Left ventricle myocardium superior (tissue), 1 donor: ENCODE measurements around the gene LTBP3. TPM values are rescaled to one million over a fixed set of nuclear protein-coding genes. Genes with fewer than 3 reads are reported as not detected.
A peak's percentile ranks its signal among the peaks of the same experiment; 100 is the strongest.

Experiments
- ATAC-seq: fragments of 200-7000 bp; cut with Tn5 transposase; one replicate; pipeline ENCODE4 v1.9.1; 2020; ENCODE audit warnings: mild to moderate bottlenecking, moderate library complexity
- DNase-seq: peaks from one replicate; pipeline ENCODE4 v3.0.0-alpha.2; 2020
- intact Hi-C: fragments of 100-400 bp; cut with micrococcal nuclease; formaldehyde crosslinking; loops from one replicate; pipeline ENCODE4 v1.11.0; 2022
- total RNA-seq: library from RNA; stranded (reverse); fragmentation: NEBNext Ultra II Directional; extraction: Animal tissue kit (Norgen Biotek cat#: 25700); gene quantifications from one replicate; pipeline ENCODE4 v1.2.1, GENCODE V29; 2021
- donor health status: DM: no; HTN: yes; CAD: no; lungs with severe emphysema.

The LTBP3 gene
- total RNA-seq, 1 donor from 2014 or later: 77.5 TPM

DNA sequence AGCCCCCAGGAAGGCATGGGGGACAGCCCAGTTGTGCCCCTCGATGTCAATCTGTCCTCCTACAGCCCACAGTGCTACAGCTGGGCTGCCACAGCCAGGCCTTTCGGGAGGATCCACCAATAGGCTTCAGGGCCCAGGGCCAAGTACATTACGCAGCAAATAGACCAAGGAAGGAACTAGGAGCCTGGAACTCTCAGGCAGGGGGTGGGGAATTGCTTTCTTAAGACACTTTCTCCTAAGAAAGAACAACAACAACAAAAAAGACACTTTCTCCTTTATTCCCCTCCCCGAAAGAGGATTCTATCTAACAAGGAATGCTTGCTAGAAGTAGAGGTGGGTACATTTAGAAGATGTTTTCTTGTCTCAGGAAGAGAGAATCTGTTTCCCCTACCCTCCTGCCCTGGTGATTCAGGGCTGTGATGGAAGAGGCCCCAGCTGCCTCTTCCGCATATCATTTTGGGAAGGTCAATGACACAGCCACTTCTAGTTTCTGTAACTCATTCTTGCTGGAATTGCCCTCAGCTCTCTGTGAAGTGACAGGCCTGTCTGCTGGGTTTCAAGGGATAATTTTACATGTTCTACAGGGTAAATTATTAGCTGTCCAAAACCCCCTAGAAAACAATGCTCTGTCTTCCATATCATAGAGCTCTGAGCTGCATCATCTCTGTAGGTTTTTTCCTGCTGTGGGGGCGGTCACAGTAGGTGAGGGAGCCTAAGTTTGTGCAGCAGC is 65.4 kb downstream of the LTBP3 start:
- ATAC-seq: peak; percentile 29
- DNase-seq: peak; percentile 87
- intact Hi-C loops: no loop called here

DNA sequence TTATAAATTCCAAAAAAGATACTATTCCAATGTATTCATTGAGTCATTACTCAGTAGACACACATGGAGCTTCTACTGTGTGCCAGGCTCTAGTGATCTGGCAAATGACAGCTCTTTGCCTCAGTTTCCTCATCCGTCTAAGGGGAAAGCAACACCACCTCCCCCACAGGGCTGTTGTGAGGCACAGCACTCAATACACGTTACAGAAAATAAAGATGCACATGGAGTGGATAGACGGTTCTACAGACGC is 65.8 kb downstream of the LTBP3 start:
- no peak for ATAC-seq
- no peak for DNase-seq
- intact Hi-C loops: no loop called here

DNA sequence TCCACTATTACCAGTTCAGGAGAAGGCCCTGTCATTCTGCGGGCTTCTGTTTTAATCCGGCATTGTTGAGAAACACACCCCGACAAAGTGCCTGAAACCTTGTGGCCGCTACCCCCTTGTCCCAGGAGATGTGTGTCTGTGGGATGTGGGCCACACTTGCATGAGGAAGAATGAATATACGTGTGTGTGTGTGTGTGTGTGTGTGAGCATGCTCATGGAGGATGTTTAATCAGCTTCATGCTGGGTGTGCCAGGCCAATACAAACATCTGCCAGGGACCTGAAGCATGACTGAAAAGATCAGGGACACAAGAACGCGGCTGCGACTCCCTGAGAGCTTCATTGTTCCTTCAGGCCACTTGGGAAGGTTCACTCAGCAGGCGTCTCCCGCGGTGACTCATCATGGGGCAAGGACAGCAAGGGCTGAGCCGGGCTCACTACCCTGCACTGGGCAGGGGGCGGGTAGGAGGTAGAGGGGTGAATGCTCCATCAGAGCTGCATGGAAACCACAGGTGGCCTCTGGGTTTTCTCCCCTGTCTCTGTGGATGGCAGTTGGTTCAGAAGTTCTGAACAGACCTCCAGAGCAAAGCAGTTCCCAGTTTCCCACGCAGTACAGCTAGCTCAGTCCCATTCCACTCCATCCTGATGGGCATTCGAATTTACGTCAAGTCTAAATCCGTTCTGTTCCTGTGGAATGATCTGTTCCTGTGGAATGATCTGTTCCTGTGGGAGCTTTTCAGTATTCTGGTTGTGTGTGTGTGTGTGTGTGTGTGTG is 66.4 kb downstream of the LTBP3 start:
- peak; percentile 85 for DNase-seq
- ATAC-seq: peak; percentile 21
- intact Hi-C loops: no loop called here

DNA sequence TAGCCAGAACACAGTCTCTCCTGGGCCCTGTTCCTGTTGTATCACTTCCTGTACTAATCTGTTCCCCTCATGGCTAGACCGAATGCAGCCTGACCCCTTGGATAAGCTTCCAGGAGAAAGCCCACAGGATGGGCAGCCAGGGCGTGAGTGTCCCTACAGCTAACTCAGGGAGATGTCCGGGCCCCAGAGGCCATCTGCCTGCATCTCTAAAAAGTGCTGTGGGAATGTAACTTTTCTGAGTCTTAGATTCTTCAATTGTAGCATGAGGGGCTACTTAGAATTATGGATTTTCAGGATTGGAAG is 67.0 kb downstream of the LTBP3 start:
- intact Hi-C loops: no loop called here
- DNase-seq: peak; percentile 30

DNA sequence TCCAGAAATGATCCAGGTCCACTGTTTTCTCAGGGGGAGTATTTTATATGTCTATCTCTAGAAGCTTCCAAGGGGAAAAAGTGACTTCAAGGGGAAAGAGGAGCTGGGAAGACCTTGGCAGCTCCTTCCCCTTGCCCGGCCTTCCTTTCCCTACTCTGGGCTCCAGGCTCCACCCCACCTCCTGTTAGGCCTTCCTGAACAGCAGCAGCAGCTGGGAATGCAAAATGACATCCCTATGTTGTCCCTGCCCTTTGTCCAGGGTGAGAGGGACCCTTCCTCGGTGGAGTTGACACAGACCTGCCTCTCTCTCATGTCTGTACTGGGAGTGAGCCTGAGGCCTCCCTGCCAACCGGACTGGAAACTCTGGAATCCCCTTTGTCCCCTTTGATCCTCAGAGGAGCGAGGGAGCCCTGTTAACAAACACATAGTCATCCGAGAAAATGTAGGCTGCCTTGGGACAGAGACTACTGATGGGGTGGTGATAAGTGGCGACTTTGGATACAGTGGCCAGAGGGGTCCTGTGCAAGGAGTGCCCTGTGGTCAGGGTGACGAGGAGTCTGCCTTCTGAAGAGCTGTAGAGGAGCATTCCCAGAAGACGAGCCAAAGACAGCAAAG is 68.3 kb downstream of the LTBP3 start:
- no peak for ATAC-seq
- intact Hi-C loops: no loop called here
- peak; percentile 64 for DNase-seq

More for the DNA sequence above, 67.0 kb downstream of the LTBP3 start:
- no peak for ATAC-seq

DNA sequence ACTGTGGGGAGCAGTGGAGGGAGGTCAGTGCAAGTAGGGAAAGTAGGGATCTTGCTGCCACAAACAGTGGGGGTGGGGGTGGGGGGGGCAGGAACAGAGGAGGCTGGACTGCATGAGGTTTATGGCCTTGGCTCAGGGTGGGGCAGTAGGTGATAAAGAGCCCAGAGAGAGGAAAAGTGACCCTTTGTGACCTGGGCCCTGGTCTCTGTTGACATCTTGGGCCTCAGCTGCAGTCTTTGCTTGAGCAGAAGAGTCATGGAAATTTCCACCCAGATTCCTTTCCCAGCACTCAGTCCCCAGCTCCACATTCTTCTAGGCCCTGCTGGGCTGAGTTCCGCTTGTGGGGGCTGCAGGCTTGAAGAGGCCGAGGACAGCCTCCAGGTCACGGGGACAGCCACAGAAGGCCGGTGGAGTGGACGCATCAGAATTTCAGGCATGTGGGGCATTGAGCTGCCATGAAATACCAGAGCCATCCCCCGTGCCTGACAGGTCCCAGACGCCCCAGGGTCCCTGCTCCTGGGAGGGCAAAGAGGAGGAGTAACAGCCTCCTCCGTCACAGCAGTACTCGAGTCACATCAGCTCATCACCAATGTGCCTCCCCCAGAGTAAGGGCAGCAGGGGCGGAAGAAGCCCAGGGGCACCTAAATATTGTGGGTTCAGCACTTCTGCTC is 69.0 kb downstream of the LTBP3 start:
- ATAC-seq: peak; percentile 18
- peak; percentile 81 for DNase-seq
- intact Hi-C loops: no loop called here

Other genes with a start within 250 kb of the LTBP3 start
- gene CDC42EP2, start 243.5 kb downstream of the LTBP3 start, total RNA-seq: 13.0 TPM
- gene DPF2, start 224.5 kb downstream of the LTBP3 start, total RNA-seq: 53.9 TPM
- 0.97 TPM for gene TIGD3, start 203.6 kb downstream of the LTBP3 start, total RNA-seq
- gene SLC25A45, start 175.7 kb downstream of the LTBP3 start, total RNA-seq: 4.6 TPM
- gene FRMD8, start 171.7 kb downstream of the LTBP3 start, total RNA-seq: 9.7 TPM
- gene NEAT1, start 135.6 kb downstream of the LTBP3 start, total RNA-seq: 508 TPM
- gene MALAT1, start 59.3 kb downstream of the LTBP3 start, total RNA-seq: 7,191 TPM
- 60.4 TPM for gene SCYL1, start 33.3 kb downstream of the LTBP3 start, total RNA-seq
- gene ZNRD2, start 12.1 kb upstream of the LTBP3 start, total RNA-seq: 25.0 TPM
- 39.3 TPM for gene FAM89B, start 14.2 kb upstream of the LTBP3 start, total RNA-seq
- gene EHBP1L1, start 17.7 kb upstream of the LTBP3 start, total RNA-seq: 57.3 TPM
- 0.94 TPM for gene KCNK7, start 37.4 kb upstream of the LTBP3 start, total RNA-seq
- 39.0 TPM for gene MAP3K11, start 55.9 kb upstream of the LTBP3 start, total RNA-seq
- 11.8 TPM for gene PCNX3, start 57.4 kb upstream of the LTBP3 start, total RNA-seq
- 32.0 TPM for gene SIPA1, start 79.7 kb upstream of the LTBP3 start, total RNA-seq
- gene RELA, start 104.6 kb upstream of the LTBP3 start, total RNA-seq: 40.1 TPM
- gene KAT5, start 153.9 kb upstream of the LTBP3 start, total RNA-seq: 50.1 TPM
- 42.4 TPM for gene RNASEH2C, start 162.4 kb upstream of the LTBP3 start, total RNA-seq
- 6.7 TPM for gene AP5B1, start 222.6 kb upstream of the LTBP3 start, total RNA-seq
- gene OVOL1, start 228.7 kb upstream of the LTBP3 start, total RNA-seq: not detected